Activated naive CD8-positive, alpha-beta T cell (primary cell): Measurements from ENCODE around the gene SNCB.

ENCODE experiments used
- H3K27ac Mint-ChIP-seq: one replicate; pipeline ENCODE4 v1.8.0; 2021; ENCODE audit warnings: mixed read lengths
- H3K27me3 Mint-ChIP-seq: one replicate; pipeline ENCODE4 v1.8.0; 2021; ENCODE audit warnings: mixed read lengths
- H3K36me3 Mint-ChIP-seq: one replicate; pipeline ENCODE4 v1.8.0; 2021; ENCODE audit warnings: mixed read lengths
- H3K4me1 Mint-ChIP-seq: one replicate; pipeline ENCODE4 v1.8.0; 2021; ENCODE audit warnings: low read depth, mixed read lengths
- H3K4me3 Mint-ChIP-seq: one replicate; pipeline ENCODE4 v1.8.0; 2021; ENCODE audit warnings: mild to moderate bottlenecking, mixed read lengths
- H3K9me3 Mint-ChIP-seq: one replicate; pipeline ENCODE4 v1.8.0; 2021; ENCODE audit warnings: low read depth, mixed read lengths

SNCB gene

DNA sequence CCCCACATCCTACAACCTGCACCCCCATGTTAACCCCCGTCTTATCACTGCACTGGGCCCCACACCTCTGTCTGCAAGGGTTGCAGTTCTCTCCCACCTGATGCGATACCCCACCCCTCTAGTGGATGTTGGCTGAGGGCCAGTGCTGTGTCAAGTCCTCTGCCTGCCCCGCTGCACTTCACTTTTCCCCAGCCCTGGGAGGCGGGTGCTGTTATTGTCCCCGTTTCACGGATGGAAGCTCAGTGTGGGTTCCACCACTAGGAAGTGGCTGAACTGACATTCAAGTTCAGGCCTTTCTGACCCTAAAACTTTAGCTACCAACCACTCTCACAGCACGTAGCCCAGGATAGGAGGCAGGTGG lies 3.5 kb downstream of the SNCB start:
- no peak overlapping the region for H3K4me3 Mint-ChIP-seq
- H3K27ac Mint-ChIP-seq = no peak overlapping the region
- H3K4me1 Mint-ChIP-seq = peaks cover 8% of the 10 kb centered on the region
- H3K9me3 Mint-ChIP-seq = no peaks in the 10 kb centered on the region
- peaks cover 23% of the 10 kb centered on the region for H3K27me3 Mint-ChIP-seq
- H3K36me3 Mint-ChIP-seq = no peaks in the 10 kb centered on the region

DNA sequence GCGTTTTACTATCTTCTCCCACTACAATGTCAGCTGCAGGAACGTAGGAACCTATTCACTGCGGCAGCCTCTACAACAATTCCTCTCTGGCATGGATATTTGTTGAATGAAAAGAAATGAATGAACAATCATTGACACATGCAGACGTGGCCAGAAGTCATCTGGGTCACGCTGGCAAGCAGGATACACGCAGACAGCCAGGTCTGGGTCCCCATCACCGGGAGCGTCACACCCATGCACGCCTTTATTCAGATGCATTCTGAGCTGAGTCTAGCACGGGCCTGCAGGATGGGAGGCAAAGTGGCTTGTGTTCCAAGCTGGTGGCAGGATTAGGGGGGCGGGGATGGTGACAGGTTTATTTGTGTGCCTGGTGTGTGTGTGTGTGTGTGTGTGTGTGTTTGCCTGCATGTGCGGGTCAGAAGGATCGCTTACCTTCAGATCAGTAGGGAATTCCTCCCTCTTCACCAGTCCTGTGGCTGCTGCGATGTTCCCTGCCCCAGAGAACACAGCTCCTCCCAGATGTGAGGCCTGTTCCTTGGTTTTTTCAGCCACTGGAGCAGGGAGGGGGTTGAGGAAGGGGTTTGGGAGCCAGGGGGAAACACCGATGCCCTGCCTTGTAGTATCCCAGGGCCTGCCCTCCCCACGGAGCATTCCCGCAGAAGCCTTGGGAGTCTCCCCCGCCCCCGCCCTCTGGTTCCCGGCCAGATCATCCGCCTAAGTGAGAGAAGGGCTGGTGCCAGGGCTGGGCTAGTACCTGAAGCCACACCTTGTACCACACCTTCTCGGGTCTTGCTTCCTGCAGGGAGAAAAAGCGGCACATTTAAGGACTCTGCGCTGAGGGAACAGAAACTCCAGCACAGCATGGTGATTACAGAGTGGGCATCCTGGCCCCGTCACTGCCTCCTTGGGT lies 4.1 kb downstream of the SNCB start:
- Mint-ChIP-seq H3K36me3 (no peaks in the 10 kb centered on the region), H3K4me1 (peaks cover 8% of the 10 kb centered on the region), H3K9me3 (no peaks in the 10 kb centered on the region), H3K4me3 (no peak overlapping the region), H3K27ac (no peak overlapping the region), H3K27me3 (peaks cover 21% of the 10 kb centered on the region)

DNA sequence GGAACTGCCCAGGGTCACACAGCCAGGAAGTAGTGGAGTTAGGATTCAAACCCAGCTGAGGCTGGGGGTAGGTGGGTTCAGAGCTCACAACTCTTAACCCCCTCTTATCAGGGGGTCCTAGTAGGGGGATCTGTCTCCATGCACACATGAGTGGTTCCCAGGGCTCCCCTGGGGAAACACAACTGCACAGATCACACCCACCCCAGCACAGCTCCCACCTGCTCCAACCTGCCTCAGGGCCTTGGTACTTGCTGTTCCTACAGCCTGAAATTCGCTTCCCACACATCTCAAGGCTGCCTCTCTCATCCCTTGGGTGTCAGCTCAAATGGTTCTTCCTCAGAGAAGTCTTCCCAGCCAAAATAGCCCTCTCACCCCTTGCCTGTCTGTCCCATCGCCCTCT lies 4.8 kb downstream of the SNCB start:
- Mint-ChIP-seq H3K4me1 (peaks cover 5% of the 10 kb centered on the region), H3K9me3 (no peaks in the 10 kb centered on the region), H3K27me3 (peaks cover 16% of the 10 kb centered on the region), H3K27ac (no peak overlapping the region), H3K36me3 (no peaks in the 10 kb centered on the region), H3K4me3 (no peak overlapping the region)

DNA sequence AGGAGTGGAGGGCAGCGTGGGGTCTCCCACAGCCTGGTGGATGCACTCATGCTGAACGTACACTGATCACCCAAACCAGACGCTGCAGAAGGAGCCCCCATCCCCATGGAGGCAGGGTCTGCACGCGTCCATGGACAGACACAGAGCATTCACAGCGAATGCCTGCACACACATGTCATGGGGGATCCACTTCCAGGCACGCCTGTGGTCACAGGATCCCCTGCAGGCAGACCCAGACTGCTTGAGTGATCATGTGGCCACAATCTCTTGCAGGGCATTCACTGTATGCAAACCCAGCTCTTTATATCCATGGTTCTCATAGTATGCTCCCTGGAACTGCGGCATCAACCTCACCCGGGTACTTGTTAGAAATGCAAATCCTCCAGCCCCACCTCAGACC lies 5.4 kb downstream of the SNCB start:
- H3K36me3 Mint-ChIP-seq = no peaks in the 10 kb centered on the region
- peaks cover 18% of the 10 kb centered on the region for H3K27me3 Mint-ChIP-seq
- no peak overlapping the region for H3K27ac Mint-ChIP-seq
- no peak overlapping the region for H3K4me3 Mint-ChIP-seq
- peaks cover 8% of the 10 kb centered on the region for H3K4me1 Mint-ChIP-seq
- no peaks in the 10 kb centered on the region for H3K9me3 Mint-ChIP-seq

DNA sequence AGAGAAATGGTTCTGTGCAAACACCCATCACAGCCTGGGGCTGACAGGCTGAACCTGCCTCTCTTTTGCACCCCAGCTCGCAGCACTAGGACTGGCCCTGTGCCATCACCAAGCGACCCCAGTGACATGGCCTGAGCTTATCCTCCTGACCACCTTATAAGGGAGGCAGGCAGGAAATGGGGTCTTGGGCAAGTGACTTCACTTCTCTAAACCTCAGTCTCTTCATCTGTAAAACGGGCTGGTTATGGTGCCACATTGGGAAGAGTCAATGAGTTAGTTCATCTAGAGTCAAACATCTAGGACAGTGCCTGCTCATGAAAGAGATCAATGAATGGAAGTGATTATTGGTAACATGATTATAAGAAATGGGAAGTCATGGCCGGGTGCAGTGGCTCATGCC lies 6.2 kb downstream of the SNCB start:
- Mint-ChIP-seq H3K4me1 (peaks cover 10% of the 10 kb centered on the region), H3K4me3 (no peak overlapping the region), H3K36me3 (no peaks in the 10 kb centered on the region), H3K27ac (no peak overlapping the region), H3K9me3 (no peaks in the 10 kb centered on the region), H3K27me3 (peaks cover 17% of the 10 kb centered on the region)

DNA sequence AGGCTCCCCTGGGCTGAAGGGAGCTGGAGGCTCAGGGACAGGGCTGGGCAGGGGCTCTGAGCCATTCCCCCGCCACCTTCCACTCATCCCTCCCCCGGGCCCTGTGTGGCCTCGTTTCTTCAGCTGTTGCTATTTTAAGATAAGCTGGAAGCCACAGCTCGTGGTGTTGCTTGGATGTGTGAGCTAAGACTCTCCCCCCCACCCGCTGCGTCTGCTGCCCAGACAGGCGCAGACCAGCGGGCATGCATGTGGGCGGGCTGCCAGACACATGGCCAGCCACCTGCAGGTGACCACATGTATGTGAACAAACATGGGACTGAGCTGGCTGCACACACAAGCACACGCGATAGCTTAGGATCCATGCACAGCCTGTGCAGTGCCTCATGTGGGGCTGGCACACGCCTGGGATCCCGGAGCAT lies 8.7 kb downstream of the SNCB start:
- H3K27me3 Mint-ChIP-seq = peaks cover 13% of the 10 kb centered on the region
- H3K4me3 Mint-ChIP-seq = no peak overlapping the region
- H3K36me3 Mint-ChIP-seq = no peaks in the 10 kb centered on the region
- no peaks in the 10 kb centered on the region for H3K9me3 Mint-ChIP-seq
- no peak overlapping the region for H3K27ac Mint-ChIP-seq
- peaks cover 14% of the 10 kb centered on the region for H3K4me1 Mint-ChIP-seq

DNA sequence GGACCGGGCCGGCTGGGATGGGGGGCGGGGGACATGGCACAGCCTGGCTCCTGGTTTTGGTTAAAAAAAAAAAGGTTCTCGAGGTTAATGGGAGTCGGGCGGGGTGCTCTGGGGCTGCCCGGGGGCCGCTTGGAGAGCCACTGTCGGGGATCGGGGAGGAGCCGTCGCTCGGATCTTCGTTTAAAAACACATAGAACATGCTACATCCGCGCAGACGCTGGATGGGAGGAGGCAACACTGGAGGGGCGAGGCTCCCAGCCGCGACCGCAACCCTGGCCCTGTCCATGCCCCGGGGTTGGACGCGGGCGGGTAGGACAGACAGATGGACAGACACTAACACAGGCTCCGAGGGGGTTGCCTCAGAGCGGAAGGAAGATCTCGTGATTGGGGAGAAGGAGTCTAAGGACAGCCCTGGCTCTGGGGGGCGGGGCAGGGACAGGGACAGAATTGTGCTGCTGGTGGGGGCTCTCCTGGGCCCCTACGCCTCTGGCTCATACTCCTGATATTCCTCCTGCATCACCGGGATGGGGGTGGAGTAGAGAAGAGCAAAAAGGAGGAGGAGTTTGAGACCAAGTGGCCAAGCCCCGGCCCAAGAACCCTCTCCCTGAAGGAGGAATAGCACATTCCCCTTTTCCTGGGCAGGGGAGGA lies 9.9 kb downstream of the SNCB start:
- peak overlapping the region; percentile 74 for H3K4me3 Mint-ChIP-seq
- H3K9me3 Mint-ChIP-seq = no peaks in the 10 kb centered on the region
- H3K4me1 Mint-ChIP-seq = peaks cover 14% of the 10 kb centered on the region
- H3K36me3 Mint-ChIP-seq = no peaks in the 10 kb centered on the region
- H3K27ac Mint-ChIP-seq = no peak overlapping the region
- H3K27me3 Mint-ChIP-seq = peaks cover 18% of the 10 kb centered on the region

DNA sequence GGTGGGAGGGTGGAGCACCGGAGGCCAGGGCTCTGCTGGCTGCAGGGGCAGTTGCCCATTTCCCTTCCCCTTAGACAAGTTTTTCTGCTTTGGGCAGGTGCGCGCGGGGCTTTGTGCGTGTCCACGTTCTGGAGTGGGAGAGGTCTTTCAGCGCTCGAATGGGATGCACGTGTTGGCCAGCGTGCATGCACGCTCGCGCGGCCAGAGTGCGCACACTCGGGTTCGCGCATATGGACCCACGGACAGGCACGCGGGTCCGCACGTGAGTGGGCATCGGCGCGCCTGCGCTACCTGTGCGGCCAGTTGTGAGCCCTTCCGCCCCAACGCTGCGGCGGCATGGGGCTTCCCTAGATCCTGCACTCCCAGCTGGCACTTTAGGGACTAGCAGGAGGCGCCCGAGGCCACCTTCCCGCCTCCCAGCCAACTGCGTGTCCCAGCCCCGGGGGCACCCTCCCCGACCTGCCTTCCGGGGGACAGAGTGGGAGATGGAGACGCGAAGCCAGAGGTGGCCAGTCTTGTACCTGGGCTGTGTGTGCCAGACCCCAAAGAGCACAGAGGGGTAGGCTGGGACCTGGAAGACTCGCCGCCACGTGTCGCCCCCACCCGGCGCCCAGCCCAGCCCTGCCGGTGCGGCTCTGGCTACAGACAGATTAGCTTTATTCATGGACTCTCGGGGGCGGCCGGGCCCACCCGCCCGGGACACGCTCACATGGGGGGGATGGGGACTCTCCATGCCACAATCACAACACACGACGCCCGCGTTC lies 10.6 kb downstream of the SNCB start:
- Mint-ChIP-seq H3K27me3 (peaks cover 18% of the 10 kb centered on the region), H3K4me3 (peak overlapping the region; percentile 74), H3K27ac (no peak overlapping the region), H3K4me1 (peaks cover 14% of the 10 kb centered on the region), H3K9me3 (no peaks in the 10 kb centered on the region), H3K36me3 (no peaks in the 10 kb centered on the region)

DNA sequence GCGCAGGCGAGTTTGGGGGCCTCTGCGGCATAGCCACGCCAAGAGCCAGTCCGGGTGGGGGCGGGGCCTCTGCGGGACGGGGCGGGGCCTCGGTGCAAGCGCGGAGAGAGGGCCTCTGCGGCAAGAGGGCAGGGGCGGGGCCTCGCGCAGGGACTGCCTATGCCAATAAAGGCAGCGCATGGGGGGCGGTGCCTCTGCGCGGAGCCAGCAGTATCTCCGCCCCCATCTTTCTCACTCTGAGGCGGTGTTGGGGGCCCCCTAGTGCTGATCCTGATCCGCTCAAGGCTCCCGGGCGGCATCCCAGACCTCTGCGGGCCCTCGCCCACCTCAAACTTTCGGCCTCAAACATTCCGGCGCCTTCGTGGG lies 11.1 kb downstream of the SNCB start:
- Mint-ChIP-seq H3K4me1 (peaks cover 14% of the 10 kb centered on the region), H3K36me3 (no peaks in the 10 kb centered on the region), H3K4me3 (peak overlapping the region; percentile 51), H3K9me3 (no peaks in the 10 kb centered on the region), H3K27ac (no peak overlapping the region), H3K27me3 (peaks cover 18% of the 10 kb centered on the region)

DNA sequence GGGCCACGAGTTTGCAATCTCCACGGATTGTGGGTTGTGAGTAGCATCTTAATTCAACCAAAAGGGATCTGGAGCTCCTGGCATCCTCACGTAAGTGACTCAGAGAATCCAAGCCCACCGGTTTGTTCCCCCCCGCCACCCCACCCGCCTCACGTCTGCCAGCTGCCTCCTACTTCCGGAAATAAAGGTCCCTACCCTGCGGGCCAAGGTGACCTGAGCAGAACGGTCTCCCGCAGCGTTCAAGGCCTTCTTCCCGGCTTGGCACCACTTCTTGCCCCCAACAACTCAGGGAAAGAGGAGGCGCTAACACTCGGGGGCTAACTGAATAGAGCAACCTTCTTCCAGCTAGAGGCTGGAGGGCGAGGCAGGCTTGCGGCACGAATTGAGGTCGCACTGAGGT lies 11.6 kb downstream of the SNCB start:
- H3K9me3 Mint-ChIP-seq = no peaks in the 10 kb centered on the region
- peaks cover 14% of the 10 kb centered on the region for H3K4me1 Mint-ChIP-seq
- peaks cover 19% of the 10 kb centered on the region for H3K27me3 Mint-ChIP-seq
- H3K4me3 Mint-ChIP-seq = peak overlapping the region; percentile 51
- no peak overlapping the region for H3K27ac Mint-ChIP-seq
- H3K36me3 Mint-ChIP-seq = no peaks in the 10 kb centered on the region

DNA sequence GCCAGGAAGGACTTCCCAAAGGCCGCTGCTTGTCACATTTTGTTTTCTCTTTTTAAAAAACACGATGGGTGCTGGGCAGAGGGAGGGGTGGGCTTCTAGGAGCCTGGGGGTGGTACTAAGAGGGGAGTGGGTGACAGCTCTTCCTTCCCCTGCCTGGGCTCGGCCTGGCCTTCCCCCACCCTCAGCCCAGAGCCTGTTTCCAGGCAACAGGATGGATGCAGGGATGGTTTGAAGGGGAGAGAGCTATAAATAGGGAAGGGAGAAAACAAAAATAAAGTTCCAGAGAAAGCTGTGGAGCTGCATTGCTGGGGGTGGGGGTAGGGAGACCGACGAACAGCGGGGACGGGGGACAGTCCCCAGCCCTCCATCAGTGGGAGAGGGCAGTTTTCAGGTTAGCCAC lies 13.8 kb downstream of the SNCB start:
- Mint-ChIP-seq H3K9me3 (no peaks in the 10 kb centered on the region), H3K36me3 (no peaks in the 10 kb centered on the region), H3K27ac (no peak overlapping the region), H3K4me3 (no peak overlapping the region), H3K27me3 (peaks cover 36% of the 10 kb centered on the region), H3K4me1 (peaks cover 14% of the 10 kb centered on the region)

DNA sequence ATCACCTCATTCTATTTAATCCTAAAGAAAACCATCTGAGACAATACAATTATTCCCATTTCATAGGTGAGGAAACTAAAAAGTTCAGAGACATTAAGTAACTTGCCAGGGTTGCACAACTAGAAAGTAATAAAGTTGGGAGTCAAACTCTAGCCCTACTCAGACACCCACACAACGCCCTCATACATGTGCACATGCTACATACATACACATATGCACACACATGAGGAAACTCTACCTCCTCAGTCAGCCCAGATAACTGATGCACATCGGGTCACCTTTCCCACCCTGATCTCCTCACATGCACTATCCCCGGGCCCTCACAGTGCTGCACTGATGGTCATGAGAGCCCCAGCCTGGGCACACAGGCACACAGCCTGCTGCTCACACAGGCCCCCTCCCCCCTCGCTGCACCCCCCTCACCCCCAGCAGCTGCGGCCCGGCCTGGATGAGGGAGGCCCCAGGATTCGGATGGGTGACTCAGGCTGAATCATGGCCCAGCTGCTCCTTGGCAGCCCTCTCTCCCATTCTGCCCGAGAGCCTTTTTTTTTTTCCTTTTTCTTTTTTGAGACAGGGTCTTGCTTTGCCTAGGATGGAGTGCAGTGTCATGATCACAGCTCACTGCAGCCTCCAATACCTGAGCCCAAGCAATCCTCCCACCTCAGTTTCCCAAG lies 15.4 kb downstream of the SNCB start:
- H3K27me3 Mint-ChIP-seq = peaks cover 30% of the 10 kb centered on the region
- H3K4me1 Mint-ChIP-seq = peaks cover 13% of the 10 kb centered on the region
- H3K4me3 Mint-ChIP-seq = no peak overlapping the region

DNA sequence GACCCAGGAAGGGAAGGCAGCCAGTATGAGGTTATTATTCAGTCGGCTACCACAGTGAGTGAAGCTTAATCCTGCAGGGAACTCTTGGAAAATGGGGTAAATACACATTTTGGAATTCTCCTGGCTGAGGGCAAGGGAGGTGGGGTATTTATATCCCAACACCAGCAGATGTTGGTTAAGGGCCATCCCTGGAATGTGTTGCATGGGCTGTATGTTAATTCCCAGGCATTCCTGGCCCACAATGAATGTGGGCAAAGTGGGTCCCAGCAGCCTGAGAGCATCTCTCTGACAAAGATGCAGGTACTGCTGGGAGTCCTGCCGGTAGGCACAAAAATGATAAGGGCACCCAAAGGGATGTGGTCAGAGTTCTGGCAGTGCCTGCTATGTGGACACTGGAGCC lies 17.5 kb downstream of the SNCB start:
- H3K27me3 Mint-ChIP-seq = peaks cover 37% of the 10 kb centered on the region
- no peaks in the 10 kb centered on the region for H3K36me3 Mint-ChIP-seq

More for the DNA sequence above, 15.4 kb downstream of the SNCB start:
- Mint-ChIP-seq H3K9me3 (no peaks in the 10 kb centered on the region), H3K36me3 (no peaks in the 10 kb centered on the region), H3K27ac (no peak overlapping the region)

DNA sequence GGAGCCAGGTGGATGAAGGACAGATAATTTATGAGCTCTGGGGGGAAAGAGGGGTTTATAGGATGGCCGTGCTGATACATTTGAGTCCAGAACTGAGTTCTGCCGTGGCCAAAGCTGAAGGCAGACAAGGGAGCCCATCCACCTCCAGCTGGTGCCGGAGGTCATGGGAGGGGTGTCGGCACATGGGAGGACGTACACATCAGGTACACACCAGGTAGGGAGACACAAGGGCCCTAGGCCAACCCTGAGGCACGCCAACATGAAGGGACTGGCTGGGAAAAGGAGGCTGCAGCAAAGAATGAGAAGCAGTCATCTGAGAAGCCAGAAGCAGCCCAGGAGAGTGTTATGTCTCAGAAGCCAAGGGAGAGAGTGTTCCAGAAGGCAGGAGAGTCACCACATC lies 18.3 kb downstream of the SNCB start:
- Mint-ChIP-seq H3K36me3 (no peaks in the 10 kb centered on the region), H3K27me3 (peaks cover 33% of the 10 kb centered on the region), H3K9me3 (no peaks in the 10 kb centered on the region), H3K27ac (no peak overlapping the region), H3K4me3 (no peak overlapping the region), H3K4me1 (peaks cover 13% of the 10 kb centered on the region)

More for the DNA sequence above, 17.5 kb downstream of the SNCB start:
- Mint-ChIP-seq H3K27ac (no peak overlapping the region), H3K4me3 (no peak overlapping the region), H3K9me3 (no peaks in the 10 kb centered on the region), H3K4me1 (peaks cover 13% of the 10 kb centered on the region)

DNA sequence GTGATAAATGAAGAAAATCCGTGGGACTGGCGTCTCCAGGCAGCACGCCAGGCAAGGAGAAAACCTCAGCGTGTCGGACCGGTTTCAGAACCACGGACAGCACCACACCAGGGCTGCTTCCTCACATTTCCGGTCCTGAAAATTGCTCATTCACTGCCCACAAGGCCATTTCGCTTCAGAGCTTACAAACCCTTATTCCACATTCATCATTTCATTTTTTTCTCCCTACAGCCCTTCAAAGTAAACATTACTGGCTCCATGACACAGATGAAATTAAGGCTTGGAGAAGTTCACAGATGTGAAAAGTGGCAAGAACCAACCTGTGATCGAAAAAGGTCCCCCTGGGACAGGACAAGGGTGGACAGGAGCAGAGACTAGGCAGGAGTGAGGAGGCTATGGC lies 18.9 kb downstream of the SNCB start:
- H3K9me3 Mint-ChIP-seq = no peaks in the 10 kb centered on the region
- H3K4me1 Mint-ChIP-seq = peaks cover 13% of the 10 kb centered on the region
- H3K4me3 Mint-ChIP-seq = no peak overlapping the region
- peaks cover 31% of the 10 kb centered on the region for H3K27me3 Mint-ChIP-seq
- H3K27ac Mint-ChIP-seq = no peak overlapping the region
- H3K36me3 Mint-ChIP-seq = no peaks in the 10 kb centered on the region
